Stimulated activated CD8-positive, alpha-beta memory T cell treated with anti-CD3 and anti-CD28 coated beads, Interleukin-2, amount 100 ng/mL, for 48 hours (primary cell): ENCODE measurements around the gene SH3RF1.

Source experiments
- DNase-seq, 2 donors: peaks; one replicate each; pipeline ENCODE4 v3.0.0-alpha.2; 2020; ENCODE audit warnings: low read depth in 2 of 2

Gene SH3RF1

DNA sequence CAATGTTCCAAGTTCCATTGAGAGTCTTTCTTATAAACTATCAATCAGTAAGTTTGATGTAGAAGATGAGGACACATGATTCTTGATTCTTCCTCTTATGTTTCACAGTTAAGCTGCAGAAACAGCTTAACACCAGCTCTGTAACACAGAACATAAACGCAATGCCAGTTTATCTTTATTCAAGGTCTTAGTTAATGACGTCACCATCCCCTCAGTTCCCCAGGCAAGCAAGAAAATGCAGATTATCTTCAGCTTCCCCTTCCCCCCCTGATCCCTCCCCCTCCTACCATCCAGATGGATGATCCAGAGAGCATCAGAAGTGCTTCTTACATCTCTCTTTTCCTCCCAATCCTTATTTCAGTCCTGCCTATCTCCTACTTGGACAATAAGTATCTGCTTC, 4.4 kb upstream of the SH3RF1 start:
- no peak for DNase-seq

DNA sequence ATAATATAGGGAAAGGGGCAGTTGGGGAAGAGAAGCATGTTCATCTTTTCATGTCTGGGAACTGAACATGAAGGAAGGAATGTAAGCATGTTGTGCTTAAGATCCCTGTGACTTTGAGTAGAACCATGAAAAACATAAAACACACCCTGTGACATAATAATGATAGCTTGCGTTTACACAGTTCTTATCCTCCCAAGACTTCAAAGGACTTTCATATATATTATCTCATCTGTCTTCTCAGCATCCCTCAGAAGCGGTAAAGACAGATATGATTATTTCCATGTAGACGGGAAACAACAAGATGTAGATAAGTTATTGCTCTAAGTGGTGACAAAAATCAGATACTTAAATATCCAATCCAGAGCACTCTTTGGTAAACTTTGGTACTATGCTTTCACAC, 3.3 kb upstream of the SH3RF1 start:
- no peak for DNase-seq

DNA sequence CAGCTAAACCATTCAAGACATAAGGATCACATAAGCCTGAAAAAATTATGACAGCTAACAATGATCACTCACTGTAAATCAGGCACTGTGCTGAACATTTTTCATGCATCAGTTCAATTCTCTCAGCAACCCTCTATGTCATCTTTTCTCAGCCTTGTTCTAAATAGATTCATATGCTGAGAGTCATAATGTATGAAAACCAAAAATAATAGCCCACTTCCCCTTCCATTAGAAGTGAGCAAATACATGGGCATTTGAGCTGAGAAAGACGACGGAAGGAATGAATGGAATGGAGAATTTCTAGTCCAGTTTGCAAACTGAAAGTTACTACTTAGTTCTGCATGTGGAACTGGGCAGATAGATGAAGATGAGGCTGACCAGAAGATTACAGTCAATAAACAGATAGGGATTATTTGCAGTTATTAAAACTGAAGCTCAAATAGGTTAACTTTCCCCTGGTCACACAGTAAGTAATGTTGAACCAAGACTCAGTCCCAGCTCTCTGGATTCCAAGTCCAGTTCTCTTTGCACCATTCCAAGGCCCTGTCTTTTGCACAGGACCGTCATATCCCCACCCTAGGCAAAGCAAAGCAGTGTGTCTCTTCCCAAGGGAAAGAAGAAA, 1.6 kb upstream of the SH3RF1 start:
- no peak for DNase-seq

DNA sequence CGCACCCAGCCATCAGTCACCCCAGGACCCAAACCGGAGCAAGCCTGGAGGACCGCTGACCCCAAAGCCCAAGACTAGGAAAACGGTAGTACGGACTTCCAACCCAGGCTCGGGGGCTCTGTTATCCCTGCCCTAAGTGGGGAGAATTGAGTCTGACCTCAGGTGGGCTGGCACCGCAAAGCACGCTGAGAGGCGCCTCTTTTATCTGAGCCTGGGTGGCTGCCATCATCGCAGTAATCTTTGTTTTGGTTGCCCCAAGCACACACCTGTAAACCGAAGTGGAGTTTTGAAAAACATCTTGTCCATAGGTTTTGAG, 894 bp upstream of the SH3RF1 start:
- DNase-seq, result no peak

DNA sequence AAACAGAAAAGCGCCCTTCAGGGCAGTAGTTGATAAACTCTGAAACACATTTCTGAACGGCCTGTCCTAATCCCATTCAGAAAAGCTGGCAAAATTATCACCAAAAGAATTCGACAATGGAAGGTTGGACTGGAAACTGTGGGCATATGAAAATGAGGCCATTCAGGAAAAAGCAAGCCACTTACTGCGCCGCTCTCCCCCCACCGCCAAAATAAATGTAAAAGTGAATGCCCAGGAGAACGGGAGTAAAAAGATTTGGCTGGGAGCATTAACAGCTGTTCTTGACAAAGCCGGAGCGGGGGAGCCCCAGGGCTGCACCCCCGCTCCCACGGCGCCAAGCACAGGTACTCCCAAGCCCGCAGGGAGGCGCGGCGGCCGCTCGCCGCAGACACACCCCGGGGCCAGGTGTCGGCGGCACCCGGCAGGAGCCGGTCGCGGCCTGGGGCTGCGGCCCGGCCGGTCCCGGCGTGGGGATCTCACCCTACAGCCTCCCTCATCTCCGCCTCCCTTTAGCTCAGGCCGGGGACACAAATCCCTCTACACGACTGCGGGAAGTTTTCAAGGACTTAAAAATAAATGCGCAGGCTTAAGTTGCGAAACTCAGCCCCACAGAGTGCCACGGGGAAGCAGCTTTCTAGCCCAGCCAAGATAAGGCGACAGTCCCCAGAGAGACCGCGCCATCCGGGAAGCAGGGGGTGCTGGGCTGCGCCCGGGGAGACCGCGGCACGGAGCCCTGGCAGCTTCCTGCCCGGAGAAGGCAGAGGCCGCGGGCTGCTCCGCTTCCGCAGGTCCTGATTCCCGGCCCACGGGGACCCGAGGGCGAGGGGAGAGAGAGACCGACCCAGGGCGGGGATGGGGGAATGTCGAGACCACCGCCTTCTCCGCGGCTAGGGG, 593 bp downstream of the SH3RF1 start:
- peak in 1 of 2 donors; percentile 15 for DNase-seq

DNA sequence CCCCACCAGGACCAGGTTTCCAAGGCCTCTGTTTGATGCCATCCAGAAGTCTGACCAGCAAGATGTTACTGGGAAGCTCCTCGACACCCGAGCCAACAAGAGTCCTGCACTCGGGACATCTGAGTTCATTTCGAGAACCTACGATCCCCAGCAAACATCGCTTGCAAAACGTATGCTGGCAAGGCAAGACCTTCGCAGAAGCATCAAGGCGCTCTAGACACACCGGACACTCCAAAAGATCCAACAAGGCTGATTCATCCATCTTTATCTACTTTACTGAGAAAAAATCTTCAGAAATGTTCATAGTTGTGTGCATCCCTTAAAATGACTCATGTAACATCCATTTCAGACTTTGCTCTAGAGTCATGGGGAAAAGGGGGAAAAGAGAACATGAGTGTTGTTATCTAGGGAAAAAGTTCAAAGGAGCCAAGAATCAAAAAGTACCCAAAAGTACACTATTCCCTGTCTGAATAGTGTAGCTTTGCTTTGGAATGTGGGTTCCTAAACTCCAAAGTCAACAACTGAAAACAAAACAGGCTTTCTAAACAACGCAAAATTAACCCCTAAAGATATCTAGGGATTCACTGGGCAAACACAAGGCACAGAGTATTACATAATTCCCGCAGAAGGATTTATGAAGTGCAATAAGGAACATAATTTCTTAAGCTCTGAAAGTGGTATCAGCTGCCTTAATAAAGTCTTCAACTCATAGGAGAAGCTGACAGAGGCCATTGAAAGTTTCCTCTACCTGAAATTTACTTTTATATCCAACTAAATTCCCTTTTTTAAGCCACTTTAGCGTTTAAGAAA, 1.6 kb downstream of the SH3RF1 start:
- DNase-seq, result no peak

DNA sequence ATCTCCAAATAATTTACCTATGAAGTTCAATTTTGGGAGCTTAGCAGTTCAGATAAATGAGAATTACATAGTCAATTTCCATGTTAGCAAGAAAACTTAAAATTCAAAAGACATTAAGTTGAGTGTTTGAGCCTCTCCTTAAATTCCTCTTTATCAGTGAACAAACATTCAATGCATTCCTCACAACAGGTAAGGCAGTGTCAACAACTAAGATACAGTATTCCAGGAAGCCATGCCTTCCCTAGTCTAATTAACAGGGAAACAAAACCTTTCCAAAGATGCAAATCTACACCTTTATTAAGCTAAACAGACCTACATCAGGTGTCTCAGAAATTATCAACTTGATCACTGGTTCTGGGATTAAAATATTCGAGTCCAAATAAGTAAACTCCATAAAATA, 3.7 kb downstream of the SH3RF1 start:
- no peak for DNase-seq

DNA sequence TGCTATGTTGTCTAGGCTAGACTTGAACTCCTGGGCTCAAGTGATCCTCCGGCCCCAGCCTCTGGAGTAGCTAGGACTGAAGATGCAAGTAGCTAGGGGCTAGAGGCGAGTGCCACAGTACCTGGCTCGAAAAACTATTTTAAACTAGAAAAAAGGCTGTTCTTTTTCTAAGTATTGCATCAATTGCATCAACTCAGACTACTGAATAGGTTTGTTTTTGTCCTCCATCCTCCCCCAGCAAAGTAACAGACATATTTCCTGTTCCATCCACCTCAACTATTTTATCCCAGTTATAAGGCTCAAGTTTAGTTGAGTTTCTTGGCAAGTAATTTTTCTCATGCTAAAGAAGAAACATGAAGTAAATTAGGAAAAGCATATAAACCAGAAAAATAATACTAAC, 4.1 kb downstream of the SH3RF1 start:
- DNase-seq, result no peak

DNA sequence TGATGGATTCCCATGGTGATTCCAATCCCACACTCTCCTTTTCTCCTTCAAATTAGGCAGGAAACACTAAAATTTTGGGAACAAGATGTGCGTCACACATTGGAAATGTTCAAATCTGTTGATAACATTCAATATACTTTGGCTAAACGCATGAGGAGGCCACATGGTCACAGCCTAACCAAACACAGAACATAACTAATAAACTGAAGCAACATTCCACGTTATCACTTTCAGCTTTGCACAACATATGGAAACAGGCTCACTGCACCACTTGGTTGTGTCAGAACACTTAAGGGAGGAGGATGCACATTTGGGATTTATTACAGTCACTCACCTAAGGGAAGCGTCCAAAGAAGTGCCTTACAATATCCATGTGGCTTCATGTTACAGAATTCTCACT, 4.7 kb downstream of the SH3RF1 start:
- no peak for DNase-seq

DNA sequence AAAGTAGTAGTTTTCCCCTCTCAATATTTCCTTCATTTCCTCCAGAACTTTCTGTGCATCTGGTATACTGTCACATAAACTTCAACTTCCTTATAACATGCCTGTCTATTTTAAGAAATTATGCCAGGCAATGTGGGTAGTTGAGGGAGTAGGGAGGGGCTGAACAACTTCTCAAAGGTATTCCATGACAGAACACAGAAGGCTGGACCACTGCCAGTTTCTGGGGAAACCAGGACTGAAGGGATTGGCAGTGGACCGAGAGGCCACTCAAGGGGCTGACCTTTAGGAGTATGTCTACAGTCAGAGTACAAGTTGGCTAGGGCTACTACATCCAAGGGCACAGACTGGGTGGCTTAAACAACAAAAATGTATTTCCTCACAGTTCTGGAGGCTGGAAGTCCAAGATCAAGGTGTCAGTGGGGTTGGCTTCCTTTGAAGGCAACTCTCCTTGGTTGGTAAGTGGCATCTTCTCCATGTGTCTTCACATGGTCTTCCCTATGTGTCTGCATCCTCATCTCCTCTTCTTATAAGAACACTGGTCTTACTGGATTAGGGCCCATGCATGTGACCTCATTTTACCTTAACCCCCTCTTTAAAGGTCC, 6.9 kb downstream of the SH3RF1 start:
- no peak for DNase-seq

DNA sequence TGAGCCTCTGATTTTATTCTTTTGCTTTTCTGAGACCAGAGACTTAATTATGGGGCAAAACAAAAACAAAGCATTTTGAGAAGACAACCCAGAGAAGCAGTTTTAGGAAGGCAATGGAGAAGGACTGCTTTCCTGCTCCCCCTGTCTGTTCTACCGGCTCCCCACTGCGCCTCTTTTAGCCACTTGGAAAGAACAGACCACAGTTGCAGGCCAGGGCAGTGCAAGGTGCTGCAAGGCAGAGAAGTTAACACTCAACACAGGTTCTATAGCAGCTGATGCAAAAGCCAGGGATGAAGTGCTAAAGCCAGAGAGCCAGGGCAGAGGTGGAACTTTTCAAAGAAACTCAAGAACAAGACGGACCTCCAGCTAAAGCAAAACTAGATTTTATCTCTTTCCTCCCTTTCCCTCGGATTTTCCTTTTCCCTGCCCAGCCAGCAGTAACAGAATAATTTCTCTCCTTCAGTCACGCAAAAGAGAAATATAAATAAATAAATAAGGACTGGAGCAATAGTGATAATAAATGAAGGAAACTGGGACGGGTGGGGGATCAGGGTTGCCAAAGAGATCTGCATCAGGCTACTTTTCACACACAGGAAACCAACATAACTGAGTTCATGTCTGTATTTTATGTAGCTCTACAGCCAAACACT, 10.4 kb downstream of the SH3RF1 start:
- DNase-seq, result no peak

DNA sequence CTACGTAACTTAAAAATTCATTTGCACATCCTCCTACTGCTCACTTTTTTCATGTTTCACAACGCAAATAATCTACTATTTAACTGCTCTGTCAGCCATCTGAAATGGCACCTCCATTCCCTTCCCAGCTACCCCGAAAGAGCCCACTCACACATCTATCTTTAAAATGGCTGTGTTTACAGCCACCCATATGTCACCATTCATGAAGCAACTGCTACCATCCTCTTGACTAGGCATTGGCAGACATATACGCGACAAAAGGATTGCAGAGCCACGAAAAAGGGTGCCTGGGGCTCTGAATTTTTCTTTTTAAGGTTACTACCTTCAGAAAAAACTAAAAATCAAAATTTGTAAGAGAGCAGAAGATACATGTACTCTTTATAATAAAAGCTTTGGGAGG, 11.5 kb downstream of the SH3RF1 start:
- DNase-seq, result no peak

DNA sequence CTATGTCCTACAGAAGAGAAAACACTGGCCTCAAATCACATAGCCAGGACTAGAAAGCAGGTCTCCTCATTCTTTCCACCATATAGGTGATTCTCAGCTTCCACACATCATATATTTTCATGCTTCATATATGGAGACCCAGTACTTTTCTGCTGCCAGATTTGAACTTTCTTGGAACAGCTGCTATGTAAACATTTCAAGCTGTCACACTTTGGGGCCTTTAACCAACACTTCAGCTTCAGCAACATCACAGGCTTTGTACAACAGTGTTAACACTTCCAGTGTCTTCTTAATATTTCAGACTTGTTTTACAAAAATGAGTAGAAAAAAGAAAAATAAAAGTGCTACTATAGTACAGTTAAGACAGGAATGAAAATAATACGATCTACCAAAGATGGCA, 12.6 kb downstream of the SH3RF1 start:
- DNase-seq, result no peak

DNA sequence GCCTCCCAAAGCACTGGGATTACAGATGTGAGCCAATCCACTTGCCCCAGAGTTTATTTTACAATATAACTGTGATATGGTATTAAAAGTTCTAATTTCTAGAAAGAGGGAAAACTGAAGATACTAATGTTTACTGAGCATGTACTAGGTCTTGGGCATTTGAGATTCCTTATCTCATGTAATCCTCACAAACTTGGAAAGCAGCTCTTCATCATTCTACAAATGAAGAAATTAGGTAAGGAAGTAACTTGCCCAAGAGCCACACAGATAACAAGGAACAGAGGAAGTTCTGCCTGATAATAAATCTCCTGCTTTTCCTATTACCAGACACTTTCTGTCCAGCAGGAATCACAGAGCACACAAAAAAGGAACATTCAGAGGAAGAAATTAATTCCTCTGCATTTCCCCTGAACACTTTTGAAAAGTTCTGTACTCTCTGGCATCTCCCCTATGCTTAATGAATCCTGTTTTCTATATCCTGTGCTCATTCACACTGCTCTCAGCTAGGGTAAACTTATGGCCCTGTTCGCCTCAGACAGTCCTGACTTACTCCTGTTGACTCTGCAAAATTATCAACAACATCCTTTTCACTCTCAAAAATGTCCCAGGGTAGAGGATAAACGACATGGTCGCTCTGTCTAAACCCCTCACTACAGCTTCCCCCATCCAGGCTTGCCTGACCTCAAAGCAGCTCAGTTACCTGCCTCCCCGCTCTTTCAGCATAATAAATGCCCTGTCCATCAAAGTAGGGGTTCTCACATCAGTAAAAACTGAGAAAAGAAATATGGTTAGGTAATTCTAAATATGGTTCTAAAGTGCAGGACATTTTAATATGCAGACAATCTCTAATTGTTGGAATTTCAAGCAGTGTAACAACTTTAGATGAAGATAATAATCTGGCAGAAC, 13.6 kb downstream of the SH3RF1 start:
- no peak for DNase-seq

DNA sequence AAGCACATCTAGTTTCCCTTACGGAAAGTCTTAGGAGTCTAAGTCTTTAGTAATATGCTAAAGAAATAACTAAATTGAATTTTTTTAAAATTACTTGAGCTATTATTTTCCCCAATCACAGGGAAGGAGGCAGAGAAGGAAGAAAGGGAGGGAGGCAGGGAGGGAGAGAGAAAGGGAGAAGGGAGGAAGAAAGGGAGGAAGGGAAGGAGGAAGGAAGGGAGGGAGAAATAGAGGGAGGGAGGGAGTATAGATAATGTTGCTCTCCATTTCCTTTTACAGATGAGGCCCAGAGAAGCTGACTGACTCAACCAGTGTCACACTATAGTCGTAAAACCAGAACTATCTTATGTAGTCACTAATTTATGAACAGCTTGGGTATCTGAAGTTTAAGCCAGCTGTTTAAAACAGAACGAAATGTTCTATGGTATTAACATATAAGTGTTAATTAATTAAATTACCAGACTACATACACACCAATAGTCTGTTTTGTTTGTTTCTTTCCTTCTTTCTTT, 14.6 kb downstream of the SH3RF1 start:
- DNase-seq, result no peak

DNA sequence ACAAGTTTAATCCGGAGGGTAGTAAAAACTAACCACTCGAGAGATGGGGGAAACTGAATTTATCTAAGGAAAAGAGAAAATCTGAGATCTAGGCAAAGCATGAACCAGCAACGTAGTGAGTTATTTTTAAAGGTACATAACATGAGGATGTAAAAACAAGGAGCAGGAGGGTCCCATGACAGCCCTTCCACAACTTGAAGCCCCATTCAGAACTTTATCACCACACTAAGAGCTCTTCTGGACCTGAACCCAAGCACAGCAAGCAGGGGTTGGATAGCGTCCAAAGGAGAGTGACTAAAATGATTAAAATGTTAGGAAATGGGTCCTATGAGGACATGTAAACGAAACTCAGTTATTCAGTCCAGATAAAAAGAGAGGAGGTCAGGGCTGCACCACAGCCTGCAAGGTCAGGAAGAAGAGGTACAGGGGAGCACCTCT, 16.2 kb downstream of the SH3RF1 start:
- DNase-seq, result no peak

DNA sequence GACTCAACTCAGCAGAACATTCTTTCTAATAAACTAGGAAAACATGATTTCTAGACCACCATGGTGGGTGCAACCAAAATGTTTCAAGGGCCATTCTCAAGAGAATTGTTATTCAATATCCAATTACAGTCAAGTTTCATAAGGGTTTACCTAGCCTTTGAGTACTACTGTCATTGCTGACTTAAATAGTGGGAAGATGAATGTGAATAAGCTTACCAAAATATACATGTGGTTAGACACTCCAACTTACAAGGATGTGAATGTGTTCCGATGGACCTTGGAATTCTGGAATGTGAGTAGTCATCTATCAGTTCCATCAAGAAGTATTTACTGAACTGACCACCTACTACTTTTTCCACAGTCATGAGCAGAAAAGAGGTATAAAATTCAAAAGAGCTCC, 16.9 kb downstream of the SH3RF1 start:
- no peak for DNase-seq

DNA sequence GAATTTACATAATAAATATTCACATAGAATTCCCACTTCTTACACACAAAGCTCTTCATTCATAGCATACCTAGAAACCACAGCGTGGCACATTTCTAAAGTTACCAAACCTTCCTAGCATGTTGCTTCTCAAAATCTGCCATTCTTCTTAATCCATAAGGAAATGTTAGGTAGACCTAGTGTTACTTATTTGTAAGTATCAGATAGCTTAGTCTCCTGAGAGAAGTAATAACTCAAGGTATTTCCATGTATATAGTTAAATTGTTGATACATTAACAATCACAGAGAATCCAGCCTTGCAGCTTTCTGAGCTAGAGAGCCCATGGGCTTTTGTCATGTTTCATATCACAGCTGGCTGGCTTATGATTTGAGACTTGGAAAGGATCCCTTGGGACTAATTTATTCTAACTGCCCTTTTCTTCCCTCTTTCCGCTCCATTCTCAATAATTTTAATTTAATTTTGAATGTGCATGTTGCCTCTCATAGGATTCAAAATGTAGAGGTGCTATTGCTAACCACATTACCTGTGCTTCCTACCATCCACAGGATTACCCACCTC, 17.6 kb downstream of the SH3RF1 start:
- DNase-seq, result no peak

DNA sequence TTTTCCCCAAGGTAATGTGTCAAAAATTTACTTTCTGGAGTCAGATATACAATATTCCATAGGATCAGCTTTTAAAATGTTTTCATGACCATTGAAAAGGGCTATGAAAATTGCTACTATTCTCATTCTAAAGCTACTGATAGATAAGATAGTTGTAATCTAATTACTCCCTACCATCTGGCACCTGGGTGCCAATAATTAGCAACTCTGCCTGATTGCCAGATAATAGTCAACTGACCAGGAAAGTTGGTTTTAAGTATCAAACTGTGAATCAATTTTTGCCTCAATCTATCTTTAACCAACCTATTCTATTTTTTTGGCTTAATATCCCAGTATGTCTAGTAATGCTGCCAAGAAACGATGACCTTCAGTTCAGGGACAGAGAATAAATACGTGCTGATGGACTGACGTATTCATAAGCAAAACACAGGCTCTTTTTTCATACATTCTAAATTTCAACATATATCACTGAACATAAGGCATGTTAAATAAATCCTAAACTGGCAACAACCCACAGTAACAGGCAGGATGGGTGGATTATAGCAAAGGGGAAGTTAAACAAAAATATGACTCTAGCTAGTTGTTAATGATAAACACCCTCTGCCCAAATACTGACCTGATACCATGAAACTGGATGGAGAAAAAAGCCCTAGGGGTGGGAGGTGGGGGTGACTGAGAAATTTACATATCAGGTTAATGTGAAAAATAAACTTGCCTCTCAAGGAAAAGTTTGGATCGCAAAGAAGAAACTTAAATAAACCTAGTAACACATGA, 18.2 kb downstream of the SH3RF1 start:
- no peak for DNase-seq
